NT2/D1 (cell line): ENCODE results near the gene AGAP1.

Experiments
- DNase-seq: peaks from one replicate; pipeline ENCODE4 v3.0.0-alpha.2; 2011; ENCODE audit warnings: low read depth, low spot score
- H3K27me3 ChIP-seq: 2 replicates; pipeline ENCODE4 v1.6.0; 2011; ENCODE audit warnings: mild to moderate bottlenecking; ENCODE audit not compliant: insufficient read length, insufficient read depth
- H3K36me3 ChIP-seq: 2 replicates; pipeline ENCODE4 v1.6.1; 2011; ENCODE audit warnings: mild to moderate bottlenecking, low read length, mixed read lengths; ENCODE audit not compliant: insufficient read depth, insufficient read length
- H3K4me1 ChIP-seq: 2 replicates; pipeline ENCODE4 v1.5.1; 2011; ENCODE audit not compliant: insufficient read depth, insufficient read length
- H3K4me3 ChIP-seq: 2 replicates; pipeline ENCODE4 v1.5.1; 2011; ENCODE audit warnings: low read depth; ENCODE audit not compliant: insufficient read length
- H3K9ac ChIP-seq: 2 replicates; pipeline ENCODE4 v1.6.0; 2011; ENCODE audit warnings: low read depth; ENCODE audit not compliant: insufficient read length
- H3K9me3 ChIP-seq: 2 replicates; pipeline ENCODE4 v1.5.1; 2011; ENCODE audit warnings: mild to moderate bottlenecking, low read length; ENCODE audit not compliant: insufficient read depth
- SUZ12 ChIP-seq: IDR thresholded peaks from 2 replicates; pipeline ENCODE4 v1.6.1; 2011; ENCODE audit not compliant: insufficient read length, insufficient read depth; ENCODE audit errors: extremely low read depth
- YY1 ChIP-seq: IDR thresholded peaks from 2 replicates; pipeline ENCODE4 v1.6.1; 2011; ENCODE audit not compliant: insufficient read length, insufficient read depth
- ZNF274 ChIP-seq: IDR thresholded peaks from 2 replicates; pipeline ENCODE4 v1.6.1; 2011; ENCODE audit warnings: mild to moderate bottlenecking, low read depth, low read length

Gene AGAP1

DNA sequence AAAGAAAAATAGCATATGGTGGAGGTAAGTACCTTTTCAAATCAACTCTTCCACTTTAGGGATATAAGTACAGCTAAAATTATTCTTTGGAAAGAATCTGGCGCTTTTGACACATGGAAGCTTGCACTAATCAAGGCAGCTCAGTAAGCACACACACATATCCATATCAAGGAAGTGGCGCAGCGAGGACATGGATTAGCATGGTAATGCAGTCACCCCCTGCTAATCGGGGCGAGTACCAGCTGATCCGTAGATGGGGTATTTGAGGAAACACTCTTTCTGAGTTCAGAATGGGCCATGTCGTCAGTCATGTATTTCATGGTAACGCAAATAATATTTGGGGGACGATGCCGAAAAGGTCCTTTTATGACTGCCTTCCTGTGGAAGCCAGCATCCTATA lies 429.0 kb downstream of the AGAP1 start:
- no peaks in the 10 kb centered on the region for H3K4me1 ChIP-seq
- TF ChIP-seq ZNF274 (no peak), SUZ12 (no peak)
- H3K27me3 ChIP-seq, result no peaks in the 10 kb centered on the region
- no peaks in the 10 kb centered on the region for H3K36me3 ChIP-seq
- DNase-seq, result no peak
- no peak overlapping the region for H3K4me3 ChIP-seq
- no peaks in the 10 kb centered on the region for H3K9me3 ChIP-seq
- H3K9ac ChIP-seq, result no peak overlapping the region

DNA sequence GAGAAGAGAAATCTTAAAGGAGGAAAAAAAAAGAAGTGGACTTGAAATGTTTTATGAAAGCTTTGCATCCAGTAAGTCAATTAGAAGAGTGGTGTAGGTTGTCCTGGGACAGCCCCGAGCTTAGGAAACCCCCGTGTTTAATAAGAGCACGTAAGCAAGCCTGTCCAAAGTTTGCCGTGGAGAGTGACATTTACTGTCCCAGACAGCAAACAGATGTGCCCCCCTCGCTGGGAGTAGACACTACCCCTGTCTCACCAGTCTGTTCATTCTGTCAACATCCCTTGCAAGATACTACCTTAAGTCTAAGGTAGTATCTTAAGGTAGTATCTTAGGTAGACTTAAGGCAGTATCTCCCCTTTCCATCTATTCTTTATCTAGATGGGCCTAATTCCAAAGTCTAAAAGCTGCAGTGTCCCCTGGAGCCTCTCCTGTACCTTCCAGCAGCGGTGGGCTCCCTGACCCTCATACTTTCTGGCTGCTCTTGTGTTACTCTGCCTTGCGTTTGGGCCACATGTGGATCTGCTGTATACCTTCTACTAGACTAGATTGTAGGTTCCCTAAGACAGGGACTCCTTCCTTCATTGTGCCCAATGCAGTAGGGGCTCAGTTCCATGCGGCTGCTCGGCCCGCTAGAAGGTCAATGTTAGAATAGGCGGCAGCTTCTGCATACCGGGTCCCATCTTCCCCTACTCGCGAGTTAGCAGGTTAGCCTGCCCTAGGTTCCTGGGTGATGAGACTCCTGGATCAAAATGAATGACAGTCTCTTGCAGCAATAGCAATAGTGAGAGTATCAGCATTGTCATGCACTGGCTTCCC lies 430.2 kb downstream of the AGAP1 start:
- H3K9ac ChIP-seq, result no peak overlapping the region
- no peak overlapping the region for H3K4me3 ChIP-seq
- no peaks in the 10 kb centered on the region for H3K4me1 ChIP-seq
- no peak for DNase-seq
- no peak for TF ChIP-seq ZNF274
- TF ChIP-seq YY1, result no peak
- TF ChIP-seq SUZ12, result no peak
- H3K9me3 ChIP-seq, result no peaks in the 10 kb centered on the region
- no peaks in the 10 kb centered on the region for H3K27me3 ChIP-seq
- no peaks in the 10 kb centered on the region for H3K36me3 ChIP-seq

DNA sequence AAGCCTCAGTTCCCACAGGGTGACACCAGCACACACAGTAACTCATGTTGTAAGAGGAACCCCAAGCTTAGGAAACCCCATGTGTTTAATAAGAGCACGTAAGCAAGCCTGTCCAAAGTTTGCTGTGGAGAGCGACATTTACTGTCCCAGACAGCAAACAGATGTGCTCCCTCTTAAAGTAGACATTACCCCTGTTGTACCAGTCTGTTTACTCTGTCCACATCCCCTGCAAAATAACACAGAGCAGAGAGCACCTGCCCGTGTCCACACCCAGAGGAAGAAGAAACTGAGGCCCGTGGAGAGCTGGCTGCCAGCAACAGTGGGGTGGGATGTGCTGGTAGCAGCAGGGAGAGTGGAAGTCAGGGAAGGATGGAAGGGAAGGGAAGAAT lies 430.8 kb downstream of the AGAP1 start:
- no peak overlapping the region for H3K9ac ChIP-seq
- no peaks in the 10 kb centered on the region for H3K27me3 ChIP-seq
- no peaks in the 10 kb centered on the region for H3K9me3 ChIP-seq
- no peak overlapping the region for H3K4me3 ChIP-seq
- no peak for DNase-seq
- no peaks in the 10 kb centered on the region for H3K4me1 ChIP-seq
- H3K36me3 ChIP-seq, result no peaks in the 10 kb centered on the region
- no peak for TF ChIP-seq ZNF274
- TF ChIP-seq YY1, result no peak
- TF ChIP-seq SUZ12, result no peak

DNA sequence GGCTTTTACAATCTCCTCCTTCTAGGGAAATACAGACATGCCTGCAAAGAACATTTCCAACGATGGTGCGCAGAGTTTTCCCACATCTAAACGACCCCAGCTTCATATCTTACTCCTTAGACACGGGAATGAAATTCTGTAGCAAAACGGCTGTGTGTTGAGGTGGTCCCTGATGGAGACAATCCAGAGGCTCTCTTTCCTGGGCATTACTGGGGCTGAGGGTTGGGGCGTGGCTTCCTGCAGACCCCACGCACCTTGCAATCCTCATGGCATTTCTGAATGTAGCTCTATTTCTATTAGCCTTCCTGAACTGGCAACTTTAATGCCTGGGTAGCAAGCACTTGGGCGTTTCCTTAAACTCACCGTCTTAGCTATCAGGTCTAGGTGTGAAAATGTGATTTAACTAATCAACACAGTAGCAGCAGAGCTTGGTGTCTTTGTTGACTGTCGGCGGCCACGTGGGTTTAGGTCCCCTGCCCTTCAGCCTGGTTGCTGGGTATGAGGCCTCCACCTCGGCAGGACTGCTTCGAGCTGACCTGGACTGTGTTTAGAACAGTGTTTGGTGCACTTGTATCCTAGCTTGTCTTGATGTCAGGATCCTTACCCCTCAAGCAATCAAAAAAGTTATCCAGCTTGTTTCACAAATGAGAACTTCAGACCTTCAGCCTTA lies 431.5 kb downstream of the AGAP1 start:
- DNase-seq, result no peak
- no peak overlapping the region for H3K9ac ChIP-seq
- H3K27me3 ChIP-seq, result no peaks in the 10 kb centered on the region
- H3K4me3 ChIP-seq, result no peak overlapping the region
- H3K4me1 ChIP-seq, result no peaks in the 10 kb centered on the region
- TF ChIP-seq YY1 (no peak), SUZ12 (no peak), ZNF274 (no peak)
- H3K36me3 ChIP-seq, result no peaks in the 10 kb centered on the region
- H3K9me3 ChIP-seq, result no peaks in the 10 kb centered on the region

DNA sequence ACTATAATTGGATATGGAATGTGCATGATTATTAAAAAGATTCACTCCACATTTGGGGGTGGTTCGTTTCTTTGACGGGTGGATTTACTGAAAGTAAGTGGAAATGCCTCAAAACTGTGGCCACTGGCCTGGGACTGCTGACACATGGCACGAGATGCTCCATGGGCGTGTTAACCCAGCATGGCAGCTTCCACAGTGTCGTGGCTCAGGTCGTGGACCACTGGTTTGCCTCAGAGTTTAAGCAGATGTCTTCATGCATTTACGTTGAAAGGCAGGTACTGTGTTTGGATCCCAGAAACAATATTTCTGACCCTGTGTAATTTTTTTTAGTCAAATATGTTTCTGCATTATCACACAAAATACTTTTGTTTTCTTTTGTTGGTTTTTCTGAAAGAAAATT lies 432.4 kb downstream of the AGAP1 start:
- H3K36me3 ChIP-seq, result peaks cover 5% of the 10 kb centered on the region
- no peaks in the 10 kb centered on the region for H3K27me3 ChIP-seq
- H3K4me3 ChIP-seq, result no peak overlapping the region
- no peaks in the 10 kb centered on the region for H3K9me3 ChIP-seq
- no peak for TF ChIP-seq YY1
- no peak for TF ChIP-seq ZNF274
- no peak for TF ChIP-seq SUZ12
- H3K9ac ChIP-seq, result no peak overlapping the region
- H3K4me1 ChIP-seq, result no peaks in the 10 kb centered on the region
- no peak for DNase-seq

DNA sequence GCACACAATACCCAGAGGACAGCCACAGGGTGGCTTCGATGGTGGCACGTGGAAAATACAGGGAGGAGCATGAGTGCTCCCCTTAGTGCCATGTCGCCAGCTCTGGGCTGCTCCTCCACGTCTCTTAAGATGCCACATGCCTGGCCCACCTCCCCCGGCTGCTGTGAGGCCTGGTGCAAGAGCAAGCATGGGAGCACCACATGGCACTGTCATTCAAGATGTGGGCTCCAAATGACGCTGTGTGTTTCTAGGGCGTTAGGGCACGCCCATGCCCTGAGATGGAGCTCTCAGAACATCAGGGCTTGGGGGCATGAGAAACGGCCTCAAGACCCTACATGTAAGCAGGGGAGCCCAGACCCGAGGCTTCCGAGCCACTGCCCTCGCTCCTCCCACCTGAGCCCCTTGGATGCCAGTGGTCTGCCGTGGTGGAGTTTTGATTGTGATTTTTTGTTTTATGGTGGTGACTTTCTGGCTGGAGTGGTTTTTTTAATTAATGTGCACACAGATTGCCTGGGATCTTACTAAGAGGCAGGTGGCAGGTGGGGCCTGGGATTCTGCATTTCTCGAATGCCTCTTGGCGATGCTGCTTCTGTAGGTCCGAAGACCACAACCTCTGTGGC lies 435.0 kb downstream of the AGAP1 start:
- no peak for TF ChIP-seq ZNF274
- TF ChIP-seq SUZ12, result no peak
- no peak for TF ChIP-seq YY1
- no peaks in the 10 kb centered on the region for H3K4me1 ChIP-seq
- H3K4me3 ChIP-seq, result no peak overlapping the region
- H3K27me3 ChIP-seq, result no peaks in the 10 kb centered on the region
- H3K36me3 ChIP-seq, result peaks cover 17% of the 10 kb centered on the region
- no peak for DNase-seq
- H3K9me3 ChIP-seq, result no peaks in the 10 kb centered on the region
- H3K9ac ChIP-seq, result no peak overlapping the region

DNA sequence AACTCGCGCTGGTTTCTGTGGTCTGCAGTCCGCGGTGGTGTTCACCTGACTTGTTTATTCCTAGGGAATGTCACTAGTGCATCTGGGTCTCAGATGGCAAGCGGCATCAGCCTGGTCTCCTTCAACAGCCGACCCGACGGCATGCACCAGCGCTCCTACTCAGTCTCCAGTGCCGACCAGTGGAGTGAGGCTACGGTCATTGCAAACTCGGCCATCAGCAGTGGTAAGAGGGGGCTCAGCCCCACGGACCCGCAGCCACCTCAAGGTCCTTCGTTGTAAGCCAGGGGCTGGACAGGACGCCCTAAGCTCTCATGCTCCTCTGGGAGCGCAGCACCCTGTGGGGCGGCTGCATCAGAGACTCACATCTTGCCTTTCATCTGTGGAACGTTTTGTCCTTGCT lies 436.9 kb downstream of the AGAP1 start:
- Histone ChIP-seq H3K36me3 (peaks cover 19% of the 10 kb centered on the region), H3K4me1 (no peaks in the 10 kb centered on the region), H3K4me3 (no peak overlapping the region), H3K9me3 (peaks cover 2% of the 10 kb centered on the region; the same call in 1 of the 2 replicates), H3K27me3 (no peaks in the 10 kb centered on the region), H3K9ac (no peak overlapping the region)
- TF ChIP-seq SUZ12, result no peak
- no peak for TF ChIP-seq YY1
- no peak for TF ChIP-seq ZNF274
- no peak for DNase-seq
